NCI-H1092 (cell line): Measurements from ENCODE around the gene MTHFD2L.
"Not testable (repeated sequence)": the region's sequence is repeated elsewhere in the genome, so short reads cannot be mapped to it uniquely, and the experiment has no call there.

Experiments
- DNase-seq: peaks from one replicate; lab custom pipeline; 2025; lab: John Stamatoyannopoulos, UW

The MTHFD2L gene

DNA sequence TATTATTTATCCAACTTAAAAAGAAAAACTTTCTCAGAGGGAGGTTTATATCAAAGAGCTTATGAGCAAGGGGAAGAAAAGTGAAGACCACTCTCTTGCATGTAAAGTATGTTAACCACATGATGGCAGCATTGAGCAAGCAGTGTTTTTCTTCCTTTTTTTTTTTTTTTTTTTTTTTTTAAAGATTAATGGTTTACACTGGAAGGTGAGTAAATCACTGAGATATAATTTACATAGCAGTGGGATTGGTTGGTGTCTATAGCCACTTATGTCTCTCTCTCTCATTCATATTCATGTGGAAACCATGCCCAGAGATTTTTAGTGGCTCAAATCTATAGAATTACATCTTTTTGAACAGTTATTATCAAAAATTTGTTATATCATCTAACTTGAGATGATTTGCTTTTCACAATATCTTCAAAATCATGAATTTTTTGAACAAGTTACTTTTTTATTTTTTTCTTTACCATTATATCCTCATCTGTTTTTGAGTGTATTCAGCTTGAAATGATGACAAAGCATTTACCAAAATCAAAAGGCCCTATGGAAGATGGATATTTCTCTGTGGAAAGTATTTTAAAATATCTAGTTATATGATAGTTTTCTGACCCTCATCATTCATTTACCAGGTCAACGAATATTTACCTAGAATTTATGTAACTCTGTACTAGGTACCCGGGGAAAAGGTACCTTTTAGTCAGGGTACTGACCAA, 31.6 kb downstream of the MTHFD2L start:
- peak; percentile 0 for DNase-seq

GRCh38 chr4:74190332-74190731, 32.4 kb downstream of the MTHFD2L start:
- DNase-seq = no peak

DNA sequence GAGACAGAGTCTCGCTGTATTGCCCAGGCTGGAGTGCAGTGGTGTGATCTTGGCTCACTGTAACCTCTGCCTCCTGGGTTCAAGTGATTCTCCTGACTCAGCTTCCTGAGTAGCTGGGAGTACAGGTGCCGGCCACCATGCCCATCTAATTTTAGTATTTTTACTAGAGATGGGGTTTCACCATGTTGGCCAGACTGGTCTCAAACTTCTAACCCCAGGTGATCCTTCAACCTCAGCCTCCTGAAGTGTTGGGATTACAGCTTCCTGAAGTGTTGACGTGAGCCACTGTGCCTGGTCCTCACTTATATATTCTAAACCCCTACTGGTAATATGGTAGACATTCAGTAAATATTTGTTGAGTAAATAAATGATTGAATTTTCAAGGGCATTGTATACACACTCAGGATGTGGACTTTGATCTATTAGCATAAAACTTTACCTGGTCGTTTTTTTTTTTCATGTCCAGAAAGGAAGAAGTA, 33.0 kb downstream of the MTHFD2L start:
- no peak for DNase-seq

GRCh38 chr4:74197080-74197479, 39.2 kb downstream of the MTHFD2L start:
- no peak for DNase-seq

GRCh38 chr4:74202062-74202586, 44.2 kb downstream of the MTHFD2L start:
- DNase-seq = no peak

DNA sequence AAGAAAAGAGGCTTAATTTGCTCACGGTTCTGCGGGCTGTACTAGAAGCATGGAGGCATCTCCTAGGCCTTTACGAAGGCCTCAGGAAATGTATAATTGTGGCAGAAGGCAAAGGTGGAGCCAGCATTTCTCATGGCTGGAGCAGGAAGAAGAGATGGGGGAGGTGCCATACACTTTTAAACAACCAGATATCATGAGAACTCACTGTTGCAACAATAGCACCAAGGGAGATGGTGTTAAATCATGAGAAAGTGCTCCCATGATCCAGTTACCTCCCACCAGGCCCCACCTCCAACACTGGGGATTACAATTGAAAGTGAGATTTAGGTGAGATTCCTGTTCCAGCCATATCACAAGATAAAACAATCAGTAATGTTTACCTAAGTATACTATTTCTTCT, 45.5 kb downstream of the MTHFD2L start:
- no peak for DNase-seq

GRCh38 chr4:74205046-74205445, 47.1 kb downstream of the MTHFD2L start:
- no peak for DNase-seq

- no peak for DNase-seq
Observed at GRCh38 chr4:74205559-74205958, 47.6 kb downstream of the MTHFD2L start.

DNA sequence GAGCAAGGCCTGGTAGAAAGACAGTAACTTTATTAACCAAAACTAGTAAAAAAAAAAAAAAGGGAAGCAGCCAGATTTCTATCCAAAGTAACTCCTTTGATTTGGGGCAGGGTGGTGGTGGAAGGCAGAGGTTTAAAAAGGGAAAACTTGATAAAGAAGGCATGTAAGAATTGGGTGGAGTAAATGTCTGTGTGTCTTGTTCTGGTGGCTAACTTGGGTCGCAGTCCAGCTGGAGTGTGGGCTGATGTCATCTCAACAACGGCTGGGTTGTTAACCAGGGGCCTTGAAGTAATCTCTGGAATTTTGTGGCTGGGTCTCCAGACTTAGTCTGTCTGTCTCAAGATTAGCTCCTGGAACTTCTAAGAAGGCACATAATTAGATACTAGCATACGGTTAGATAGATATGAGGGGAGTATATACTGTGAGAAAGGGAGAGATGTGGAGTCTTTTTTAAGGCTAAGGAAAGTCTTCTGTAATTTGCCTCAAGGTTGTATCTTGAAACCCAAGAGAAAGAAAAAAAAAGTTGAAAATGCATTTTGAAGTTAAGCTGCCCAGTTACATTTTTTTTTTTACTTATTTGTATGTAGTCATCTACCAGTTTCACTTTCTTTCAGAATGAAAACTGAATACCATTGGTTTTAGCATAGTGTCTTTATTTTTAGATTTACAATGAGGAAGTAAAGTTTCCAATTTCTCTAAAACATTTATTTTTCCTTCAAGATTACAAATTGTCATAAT, 48.3 kb downstream of the MTHFD2L start:
- DNase-seq = no peak

DNA sequence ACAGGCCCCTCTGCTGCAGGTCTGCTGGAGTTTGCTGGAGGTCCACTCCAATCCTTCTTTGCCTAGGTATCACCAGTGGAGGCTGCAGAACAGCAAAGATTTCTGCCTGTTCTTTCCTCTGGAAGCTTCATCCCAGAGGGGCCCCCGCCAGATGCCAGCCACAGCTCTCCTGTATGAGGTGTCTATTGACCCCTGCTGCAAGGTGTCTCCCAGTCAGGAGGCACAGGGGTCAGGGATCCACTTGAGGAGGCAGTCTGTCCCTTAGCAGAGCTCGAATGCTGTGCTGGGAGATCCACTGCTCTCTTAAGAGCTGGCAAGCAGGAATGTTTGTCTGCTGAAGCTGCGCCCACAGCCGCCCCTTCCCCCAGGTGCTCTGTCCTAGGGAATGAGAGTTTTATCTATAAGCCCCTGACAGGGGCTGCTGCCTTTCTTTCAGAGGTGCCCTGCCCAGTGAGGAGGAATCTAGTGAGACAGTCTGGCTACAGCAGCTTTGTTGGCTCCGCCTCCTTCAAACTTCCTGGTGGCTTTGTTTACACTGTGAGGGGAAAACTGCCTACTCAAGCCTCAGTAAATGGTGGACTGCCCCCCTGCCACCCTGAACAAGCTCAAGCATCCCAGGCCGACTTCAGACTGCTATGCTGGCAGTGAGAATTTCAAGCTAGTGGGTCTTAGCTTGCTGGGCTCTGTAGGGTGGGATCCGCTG, 56.7 kb downstream of the MTHFD2L start:
- not testable (repeated sequence) for DNase-seq

- DNase-seq = not testable (repeated sequence)
Observed at GRCh38 chr4:74215236-74215635, 57.3 kb downstream of the MTHFD2L start.

DNA sequence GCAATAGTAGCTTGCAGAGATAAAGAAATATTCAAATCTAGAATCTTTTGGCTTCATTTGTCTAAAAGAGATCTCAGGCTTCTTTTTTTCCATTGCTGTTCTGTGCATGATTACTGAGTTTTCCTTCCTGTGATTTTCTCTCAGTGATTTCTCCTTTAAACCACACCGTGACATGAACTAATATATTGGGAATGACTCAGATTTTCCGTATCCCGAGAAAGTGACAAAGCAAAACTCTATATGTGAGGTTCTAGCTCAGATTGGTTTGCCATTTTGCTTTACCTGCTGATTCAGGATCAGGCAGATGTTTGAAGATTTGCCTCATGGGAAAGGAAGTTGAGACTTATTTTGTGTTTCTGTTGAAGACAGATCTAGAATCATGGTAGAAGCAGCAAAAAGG, 59.4 kb downstream of the MTHFD2L start:
- no peak for DNase-seq

GRCh38 chr4:74218201-74218600, 60.3 kb downstream of the MTHFD2L start:
- no peak for DNase-seq

- no peak for DNase-seq
Observed at GRCh38 chr4:74219240-74219639, 61.3 kb downstream of the MTHFD2L start.

DNA sequence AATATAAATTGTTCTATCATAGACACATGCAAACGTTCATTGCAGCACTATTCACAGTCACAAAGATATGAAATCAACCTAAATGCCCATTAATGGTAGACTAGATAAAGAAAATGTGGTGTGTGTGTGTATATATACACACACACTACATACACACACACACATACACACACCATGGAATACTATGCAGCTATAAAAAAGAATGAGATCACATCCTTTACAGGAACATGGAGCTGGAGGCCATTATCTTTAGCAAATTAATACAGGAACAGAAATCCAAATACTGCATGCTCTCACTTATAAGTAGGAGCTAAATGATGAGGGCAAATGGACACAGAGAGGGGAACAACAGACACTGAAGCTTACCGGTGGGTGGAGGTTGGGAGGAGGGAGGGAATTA, 65.2 kb downstream of the MTHFD2L start:
- no peak for DNase-seq

DNA sequence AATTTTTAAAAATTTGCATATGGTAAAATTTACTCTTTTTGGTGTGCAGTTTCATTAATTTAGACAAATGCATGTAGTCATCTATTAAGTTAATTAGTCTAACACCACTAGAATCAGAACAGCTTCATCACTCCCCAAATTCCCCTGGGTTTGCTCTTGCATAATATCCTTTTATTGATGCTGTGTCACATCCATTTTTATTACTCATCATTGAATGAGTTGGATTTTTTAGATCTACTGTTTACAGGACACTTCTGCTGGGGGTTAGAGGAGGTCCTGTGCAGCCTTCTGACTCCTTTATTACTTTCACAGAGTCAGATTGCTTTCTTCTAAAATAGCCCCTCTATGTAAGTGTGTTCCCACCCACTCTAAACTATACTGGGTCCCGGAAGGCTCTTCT, 65.9 kb downstream of the MTHFD2L start:
- DNase-seq = no peak

GRCh38 chr4:74228691-74229640, 71.0 kb downstream of the MTHFD2L start:
- peak; percentile 10 for DNase-seq

DNA sequence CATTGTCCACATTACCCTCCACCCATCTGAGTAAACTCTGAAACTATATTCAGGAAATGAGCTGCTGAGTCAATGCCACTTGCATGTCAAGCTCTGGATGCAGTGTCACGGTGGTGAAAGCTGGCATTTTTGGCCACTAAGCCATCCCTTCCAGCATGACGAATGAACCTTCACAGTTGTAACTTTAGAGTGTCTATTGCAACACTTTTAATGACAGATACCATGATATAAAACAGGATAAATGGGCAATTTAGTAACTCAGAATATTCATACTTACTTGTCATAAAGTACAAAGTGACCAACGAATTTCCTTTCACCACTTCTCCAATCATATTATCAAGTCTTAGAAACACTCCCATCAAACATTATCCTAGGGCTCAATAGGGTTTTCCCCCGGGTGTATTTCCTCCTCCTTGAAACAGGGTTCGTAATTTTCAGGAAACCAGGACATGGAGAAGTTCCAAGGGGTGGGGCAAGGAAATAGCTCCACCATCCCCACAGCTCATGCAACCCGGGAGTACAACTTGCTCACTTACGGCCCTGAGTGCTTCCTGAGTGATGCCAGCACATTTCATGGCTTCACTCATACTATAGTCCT, 73.1 kb downstream of the MTHFD2L start:
- no peak for DNase-seq

DNA sequence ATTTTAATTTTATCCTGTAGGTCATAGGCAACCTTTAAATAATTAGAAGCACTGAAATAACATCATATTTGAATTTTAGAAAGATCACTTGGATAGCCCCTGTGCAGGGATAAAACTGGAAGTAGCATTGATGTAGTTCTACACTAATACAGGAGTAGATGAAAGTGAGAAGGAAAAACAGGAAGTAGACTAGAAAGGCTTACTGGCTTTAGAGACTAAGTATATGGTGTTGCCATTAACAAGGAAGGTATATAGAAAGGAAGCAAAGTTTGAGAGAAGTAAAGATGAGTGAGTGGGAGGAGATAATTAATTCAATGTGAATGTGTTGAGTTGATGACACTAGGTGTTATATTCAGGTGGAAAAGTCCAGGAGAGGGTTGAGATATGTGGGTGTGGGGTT, 77.2 kb downstream of the MTHFD2L start:
- DNase-seq = no peak

DNA sequence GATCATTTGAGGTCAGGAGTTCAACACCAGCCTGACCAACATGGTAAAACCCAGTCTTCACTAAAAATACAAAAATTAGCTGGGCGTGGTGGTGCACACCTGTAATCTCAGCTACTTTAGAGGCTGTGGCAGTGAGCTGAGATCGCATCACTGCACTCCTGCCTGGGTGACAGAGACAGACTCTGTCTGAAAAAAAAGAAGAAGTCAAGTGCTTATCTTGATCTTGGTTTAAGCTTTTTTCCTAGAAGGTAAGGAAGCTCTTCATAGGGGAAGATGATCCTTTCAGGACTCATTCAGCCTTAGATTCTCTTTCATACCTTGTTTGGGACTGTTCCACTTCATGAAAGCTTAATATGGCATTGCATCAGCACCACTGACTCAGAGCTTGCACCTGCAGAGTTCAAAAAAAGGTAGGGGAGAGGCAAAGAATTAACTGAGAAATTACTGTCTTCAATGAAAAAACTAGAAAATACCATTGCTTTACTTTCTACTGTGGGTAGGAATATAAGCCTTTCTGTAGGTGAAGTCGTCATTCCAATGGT, 79.6 kb downstream of the MTHFD2L start:
- DNase-seq = no peak

DNA sequence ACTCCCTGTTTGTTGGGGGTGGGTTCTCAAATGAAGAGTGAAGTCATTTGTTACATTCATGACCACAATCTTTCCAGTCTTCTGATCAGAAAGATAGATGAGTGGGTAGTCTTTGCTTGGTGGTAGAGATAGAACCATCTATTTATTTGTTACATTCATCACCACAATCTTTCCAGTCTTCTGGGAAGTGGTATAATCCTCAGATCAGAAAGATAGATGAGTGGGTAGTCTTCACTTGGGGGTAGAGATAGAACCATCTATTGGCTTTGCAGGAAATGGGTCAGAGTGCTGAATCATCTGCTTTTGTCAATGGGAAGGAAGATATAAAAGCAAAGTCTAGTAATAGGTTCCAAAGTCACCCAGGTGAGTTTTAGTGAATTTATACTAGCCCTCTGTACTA, 86.1 kb downstream of the MTHFD2L start:
- DNase-seq = no peak
